Hair follicle dermal papilla cell (primary cell): ENCODE measurements around the gene TNFRSF19. TPM values are rescaled to one million over a fixed set of nuclear protein-coding genes. Genes with fewer than 3 reads are reported as not detected.

Experiments
- total RNA-seq: library from RNA; depleted of rRNA; stranded (reverse); fragments of >200 nt; gene quantifications from 2 replicates; pipeline ENCODE4 v1.2.3, GENCODE V29; 2012

TNFRSF19 gene
- total RNA-seq, result 21.9 and 45.2 TPM in 2 replicates

DNA sequence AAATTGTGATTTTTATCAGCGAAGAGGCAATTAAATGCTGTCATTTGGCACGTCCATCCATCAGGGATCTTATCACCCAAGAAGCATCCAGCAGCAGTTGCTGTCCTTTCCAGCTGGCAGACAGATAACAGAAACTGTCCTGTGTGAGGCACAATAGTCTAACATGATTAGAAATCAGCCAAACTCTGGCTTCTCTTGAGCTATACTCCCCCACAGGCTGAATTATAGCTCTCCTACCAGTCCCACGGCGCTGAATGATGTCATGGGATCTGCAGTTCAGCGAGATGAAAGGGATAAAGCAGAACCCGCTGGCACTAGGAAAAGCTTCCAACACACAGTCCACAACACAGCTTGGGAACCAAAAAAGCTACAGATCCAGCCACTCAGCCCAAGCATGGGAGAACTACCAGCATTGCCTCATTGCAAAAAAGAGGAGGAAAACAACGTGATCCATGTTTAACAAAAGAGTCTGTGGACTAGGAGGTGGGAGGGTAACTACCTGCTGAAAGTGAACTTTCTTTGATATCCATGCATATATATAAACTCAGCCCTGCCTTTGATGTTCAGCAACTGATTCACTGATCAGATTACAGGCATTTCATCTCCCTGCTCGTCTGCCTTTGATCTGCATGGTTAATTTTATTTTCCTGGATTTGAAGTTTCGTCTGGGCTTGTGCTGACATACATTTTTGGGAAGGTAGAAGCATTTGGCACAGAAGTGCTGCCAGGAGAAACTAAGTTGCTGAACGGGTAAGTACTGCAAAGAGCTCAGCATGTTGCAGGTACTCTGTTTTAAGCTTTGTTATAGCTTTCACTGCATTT is at the start of gene TNFRSF19:
Gene TNFRSF19 (plus strand): TSS at position 314 of the 822 bp plus-strand sequence. CDS start 19,772 bp downstream, outside the sequence.

Other genes starting within 250 kb of the TNFRSF19 start
- gene SACS, start 136.7 kb upstream of the TNFRSF19 start, total RNA-seq, result 56.6 and 82.8 TPM in 2 replicates